ENCODE results near the gene ZNF157.

ZNF157 gene

DNA sequence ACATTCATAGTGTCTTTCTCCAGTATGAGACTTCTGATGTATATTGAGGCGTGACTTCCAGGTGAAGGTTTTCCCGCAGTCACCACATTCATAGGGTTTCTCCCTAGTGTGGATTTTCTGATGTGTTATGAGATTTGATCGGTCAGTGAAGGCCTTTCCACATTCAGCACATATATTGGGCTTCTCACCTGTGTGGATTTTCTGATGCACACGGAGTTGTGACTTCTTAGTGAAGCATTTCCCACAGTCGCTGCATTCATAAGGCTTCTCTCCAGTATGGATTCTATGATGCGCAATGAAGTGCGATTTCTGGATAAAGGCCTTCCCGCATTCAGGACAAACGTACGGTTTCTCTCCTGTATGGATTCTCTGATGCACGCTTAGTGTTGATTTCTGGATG lies 77.2 kb downstream of the ZNF157 start:
- DNase-seq: no peak

DNA sequence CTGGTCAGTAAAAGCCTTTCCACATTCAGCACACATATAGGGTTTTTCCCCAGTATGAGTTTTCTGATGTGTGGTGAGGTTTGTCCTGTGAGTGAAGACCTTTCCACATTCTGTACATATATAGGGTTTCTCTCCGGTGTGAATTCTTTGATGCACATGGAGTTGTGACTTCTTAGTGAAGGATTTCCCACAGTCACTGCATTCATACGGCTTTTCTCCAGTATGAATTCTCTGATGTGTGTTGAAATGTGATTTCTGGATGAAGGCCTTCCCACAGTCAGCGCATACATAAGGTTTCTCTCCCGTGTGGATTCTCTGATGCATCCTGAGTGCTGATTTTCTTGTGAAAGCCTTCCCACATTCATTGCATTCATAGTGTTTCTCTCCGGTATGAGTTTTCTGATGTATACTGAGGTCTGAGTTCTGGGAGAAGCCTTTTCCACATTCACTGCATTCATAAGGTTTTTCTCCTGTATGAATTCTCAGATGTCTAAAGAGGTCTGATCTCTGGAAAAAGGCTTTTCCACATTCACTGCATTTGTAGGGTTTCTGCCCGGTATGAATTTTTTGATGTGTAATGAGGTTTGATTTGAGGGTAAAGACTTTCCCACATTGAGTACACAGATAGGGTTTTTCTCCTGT lies 77.9 kb downstream of the ZNF157 start:
- no peak for DNase-seq

DNA sequence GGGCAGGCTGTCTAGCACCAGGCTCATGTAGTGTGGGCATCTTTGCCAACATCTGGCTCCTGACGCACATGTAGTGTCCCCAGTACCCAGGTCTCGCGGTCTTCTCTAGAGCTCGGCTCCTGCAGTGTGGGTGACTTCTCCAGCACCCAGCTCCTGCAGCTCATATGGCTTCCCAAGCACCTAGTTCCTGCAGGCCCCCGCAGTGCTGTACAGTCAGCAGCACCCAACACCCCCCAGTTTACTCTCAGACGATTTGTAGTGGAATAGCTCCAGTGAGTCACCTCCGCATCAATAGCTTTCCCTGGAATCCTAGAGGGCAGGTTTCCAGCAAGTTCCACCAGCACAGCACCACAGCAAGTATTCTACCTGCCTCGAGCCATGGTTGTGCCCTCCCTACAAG lies 81.7 kb downstream of the ZNF157 start:
- no peak for DNase-seq

DNA sequence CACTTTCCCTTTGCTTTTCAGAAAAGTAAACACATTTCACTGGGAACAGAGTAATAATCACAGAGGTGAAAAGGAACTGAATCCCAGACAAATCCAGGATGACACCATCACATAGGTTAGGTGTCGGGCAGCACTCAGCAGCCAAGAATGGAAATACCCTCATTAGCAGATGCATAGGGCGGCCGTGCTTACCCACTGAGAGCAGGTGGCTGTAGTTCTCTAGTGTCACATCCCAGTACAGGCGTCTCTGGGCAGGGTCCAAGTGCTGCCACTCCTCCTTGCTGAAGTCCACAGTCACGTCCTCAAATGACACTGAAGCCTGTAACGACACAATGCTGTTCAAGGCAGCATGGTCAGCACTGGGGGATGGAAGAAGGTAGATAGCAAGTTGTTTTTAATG lies 85.7 kb downstream of the ZNF157 start:
- no peak for DNase-seq

DNA sequence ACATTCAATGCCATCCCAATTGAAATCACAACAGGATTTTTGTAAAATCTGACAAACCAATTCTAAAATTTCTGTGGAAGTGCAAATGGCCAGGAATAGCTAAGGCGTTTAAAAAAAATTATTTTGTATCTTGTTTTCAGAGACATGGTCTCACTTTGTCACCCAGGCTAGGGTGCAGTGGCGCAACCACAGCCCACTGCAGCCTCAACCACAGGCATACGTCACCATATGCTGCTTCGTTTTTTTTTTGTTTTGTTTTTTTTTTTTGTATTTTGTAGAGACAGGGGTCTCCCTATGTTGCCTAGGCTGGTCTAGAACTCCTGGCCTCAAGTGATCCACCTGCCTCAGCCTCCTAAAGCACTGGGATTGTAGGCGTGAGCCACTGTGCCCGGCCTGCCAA lies 88.2 kb downstream of the ZNF157 start:
- no peak for DNase-seq

DNA sequence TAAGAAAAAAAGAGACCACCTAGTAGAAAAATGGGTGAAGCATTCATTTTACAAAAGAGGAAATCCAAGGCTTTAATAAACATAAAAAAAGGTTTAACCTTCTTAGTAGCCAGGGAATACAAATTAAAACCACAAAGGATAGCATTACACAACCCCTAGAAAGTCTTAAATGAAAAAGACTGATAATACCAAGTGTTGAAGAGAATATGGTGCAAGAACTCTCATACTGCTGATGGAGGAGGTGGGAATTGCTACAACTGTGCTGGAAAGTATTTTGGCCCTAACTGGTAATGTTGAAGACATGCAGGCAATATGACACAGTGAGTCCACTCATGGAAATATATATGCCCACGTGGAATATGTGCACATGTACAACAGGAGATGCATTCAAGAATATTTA lies 90.2 kb downstream of the ZNF157 start:
- DNase-seq: no peak
